ENCODE measurements around the gene CCSER1. TPM values are rescaled to one million over a fixed set of nuclear protein-coding genes. Genes with fewer than 3 reads are reported as not detected.

Gene CCSER1
- polyA plus RNA-seq, 3 donors: 0.09 to 0.75 (median 0.13) TPM

DNA sequence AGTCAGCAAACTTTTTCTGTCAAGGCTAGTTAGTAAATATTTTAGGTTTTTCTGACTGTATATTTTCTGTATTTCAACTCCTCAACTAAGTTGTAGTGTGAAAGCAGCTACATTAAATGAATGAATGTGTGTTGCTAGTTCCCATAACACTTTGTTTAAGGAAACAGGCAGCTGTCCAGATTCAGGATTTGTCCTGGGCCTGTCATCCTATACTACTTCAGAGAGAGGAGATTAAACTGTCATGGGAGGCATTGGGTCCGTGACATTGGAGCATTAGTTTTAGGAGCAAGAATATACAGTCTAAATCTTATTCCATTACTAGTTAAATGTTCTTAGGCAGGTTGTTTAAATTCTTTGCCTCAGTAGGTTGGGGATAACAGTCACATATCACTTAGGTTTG lies 516.0 kb downstream of the CCSER1 start:
- H3K4me1 Mint-ChIP-seq: no peaks in the 10 kb centered on the region
- no peak overlapping the region for H3K4me2 ChIP-seq (replicated peaks; ENCODE audit: extremely low read depth, low read length, poor library complexity, severe bottlenecking)
- H3K9ac ChIP-seq (ENCODE audit: insufficient read depth, low read length, poor library complexity, severe bottlenecking): no peak overlapping the region
- H3K27me3 Mint-ChIP-seq (ENCODE audit: low read depth in 3 of 3): no peaks in the 10 kb centered on the region
- H3K4me3 ChIP-seq (replicated peaks in 1 of 3; ENCODE audit: low read depth in 2 of 3, low read length in 3 of 3): no peak overlapping the region
- H3K27ac ChIP-seq (ENCODE audit: low read depth in 1 of 2, low read length in 2 of 2): no peak overlapping the region
- H3K4me1 ChIP-seq (ENCODE audit: control insufficient read depth in 1 of 2, insufficient read depth in 2 of 2, low read length in 2 of 2): no peaks in the 10 kb centered on the region
- no peak overlapping the region for H2AFZ ChIP-seq (ENCODE audit: insufficient read depth, low read depth, low read length, poor library complexity, severe bottlenecking)
- no peak for TF ChIP-seq CTCF (IDR thresholded peaks at IDR 0.05)
- no peak for DNase-seq
- WGBS (ENCODE audit: insufficient coverage): no CpG with 5 or more reads among the region's 1 CpG
- intact Hi-C loops (cut with micrococcal nuclease): no loop called here
- no peaks in the 10 kb centered on the region for H3K36me3 Mint-ChIP-seq
- no peaks in the 10 kb centered on the region for H3K79me2 ChIP-seq (ENCODE audit: insufficient read depth, low read length)
- H3K9me3 Mint-ChIP-seq: peaks cover 0 to 4% (median 3%) of the 10 kb centered on the region in 7 donors
- H4K20me1 ChIP-seq (ENCODE audit: insufficient read depth, low read length): no peaks in the 10 kb centered on the region
- no peak overlapping the region for H3K27ac Mint-ChIP-seq
- no peaks in the 10 kb centered on the region for H3K27me3 ChIP-seq (ENCODE audit: control insufficient read depth in 2 of 2, insufficient read depth in 2 of 2, low read length in 2 of 2)
- no peaks in the 10 kb centered on the region for H3K9me3 ChIP-seq (replicated peaks in 1 of 2; ENCODE audit: control insufficient read depth in 1 of 2, insufficient read depth in 1 of 2, low read length in 2 of 2)
- no peaks in the 10 kb centered on the region for H3K36me3 ChIP-seq (replicated peaks in 1 of 2; ENCODE audit: control insufficient read depth in 1 of 2, insufficient read depth in 2 of 2, low read length in 2 of 2)
- no peak overlapping the region for H3K4me3 Mint-ChIP-seq

- Histone ChIP-seq H3K4me1 (ENCODE audit: control insufficient read depth in 1 of 2, insufficient read depth in 2 of 2, low read length in 2 of 2) (no peaks in the 10 kb centered on the region), H4K20me1 (ENCODE audit: insufficient read depth, low read length) (no peaks in the 10 kb centered on the region), H3K4me2 (replicated peaks; ENCODE audit: extremely low read depth, low read length, poor library complexity, severe bottlenecking) (no peak overlapping the region), H3K4me3 (replicated peaks in 1 of 3; ENCODE audit: low read depth in 2 of 3, low read length in 3 of 3) (no peak overlapping the region), H2AFZ (ENCODE audit: insufficient read depth, low read depth, low read length, poor library complexity, severe bottlenecking) (no peak overlapping the region), H3K9ac (ENCODE audit: insufficient read depth, low read length, poor library complexity, severe bottlenecking) (no peak overlapping the region), H3K79me2 (ENCODE audit: insufficient read depth, low read length) (no peaks in the 10 kb centered on the region), H3K27ac (ENCODE audit: low read depth in 1 of 2, low read length in 2 of 2) (no peak overlapping the region), H3K9me3 (replicated peaks in 1 of 2; ENCODE audit: control insufficient read depth in 1 of 2, insufficient read depth in 1 of 2, low read length in 2 of 2) (no peaks in the 10 kb centered on the region), H3K36me3 (replicated peaks in 1 of 2; ENCODE audit: control insufficient read depth in 1 of 2, insufficient read depth in 2 of 2, low read length in 2 of 2) (no peaks in the 10 kb centered on the region), H3K27me3 (ENCODE audit: control insufficient read depth in 2 of 2, insufficient read depth in 2 of 2, low read length in 2 of 2) (no peaks in the 10 kb centered on the region)
- no peak for DNase-seq
- Mint-ChIP-seq H3K9me3 (peaks cover 2 to 8% (median 3%) of the 10 kb centered on the region in 7 donors), H3K36me3 (no peaks in the 10 kb centered on the region), H3K27me3 (ENCODE audit: low read depth in 3 of 3) (peaks cover 0 to 3% (median 0%) of the 10 kb centered on the region in 3 donors), H3K4me1 (no peaks in the 10 kb centered on the region), H3K27ac (no peak overlapping the region), H3K4me3 (no peak overlapping the region)
- intact Hi-C loops (cut with micrococcal nuclease): no loop called here
- TF ChIP-seq CTCF (IDR thresholded peaks at IDR 0.05): no peak
These were observed 521.1 kb downstream of the CCSER1 start for GRCh38 chr4:90648311-90648710.

All from CD14-positive monocyte (primary cell).